Glutamatergic neuron (in vitro differentiated cells): ENCODE data around the gene ATP5MC3. TPM values are rescaled to one million over a fixed set of nuclear protein-coding genes. Genes with fewer than 3 reads are reported as not detected.

ENCODE experiments used
- DNase-seq: peaks from one replicate; pipeline ENCODE4 v3.0.0; 2022
- H3K27ac Mint-ChIP-seq: one replicate; pipeline ENCODE4 v1.8.0; 2020; ENCODE audit warnings: mild to moderate bottlenecking, mixed read lengths, inconsistent platforms; ENCODE audit not compliant: unreplicated experiment
- H3K27me3 Mint-ChIP-seq: one replicate; pipeline ENCODE4 v1.8.0; 2020; ENCODE audit warnings: mild to moderate bottlenecking, moderate library complexity, mixed read lengths, inconsistent platforms; ENCODE audit not compliant: unreplicated experiment
- H3K36me3 Mint-ChIP-seq: one replicate; pipeline ENCODE4 v1.8.0; 2020; ENCODE audit warnings: mild to moderate bottlenecking, mixed read lengths, inconsistent platforms; ENCODE audit not compliant: unreplicated experiment
- H3K4me1 Mint-ChIP-seq: one replicate; pipeline ENCODE4 v1.8.0; 2020; ENCODE audit warnings: mild to moderate bottlenecking, low read depth, mixed read lengths, inconsistent platforms; ENCODE audit not compliant: unreplicated experiment
- H3K4me3 Mint-ChIP-seq: one replicate; pipeline ENCODE4 v1.8.0; 2020; ENCODE audit warnings: mild to moderate bottlenecking, mixed read lengths, inconsistent platforms; ENCODE audit not compliant: unreplicated experiment
- H3K9me3 Mint-ChIP-seq: one replicate; pipeline ENCODE4 v1.8.0; 2020; ENCODE audit warnings: mild to moderate bottlenecking, moderate library complexity, mixed read lengths, inconsistent platforms; ENCODE audit not compliant: unreplicated experiment
- CTCF ChIP-seq: fragments of 200-600 bp; sonication (generic); IDR thresholded peaks from one replicate; pipeline ENCODE4 v1.5.0; 2021; ENCODE audit not compliant: partially characterized antibody, unreplicated experiment
- total RNA-seq: library from RNA; stranded (reverse); fragmentation: NEBNext Ultra II Directional; extraction: Animal tissue kit (Norgen Biotek cat#: 25700); gene quantifications from one replicate; pipeline ENCODE4 v1.2.1, GENCODE V29; 2021; ENCODE audit not compliant: unreplicated experiment

Gene ATP5MC3
- total RNA-seq, 1 donor from 2014 or later: 220 TPM

DNA sequence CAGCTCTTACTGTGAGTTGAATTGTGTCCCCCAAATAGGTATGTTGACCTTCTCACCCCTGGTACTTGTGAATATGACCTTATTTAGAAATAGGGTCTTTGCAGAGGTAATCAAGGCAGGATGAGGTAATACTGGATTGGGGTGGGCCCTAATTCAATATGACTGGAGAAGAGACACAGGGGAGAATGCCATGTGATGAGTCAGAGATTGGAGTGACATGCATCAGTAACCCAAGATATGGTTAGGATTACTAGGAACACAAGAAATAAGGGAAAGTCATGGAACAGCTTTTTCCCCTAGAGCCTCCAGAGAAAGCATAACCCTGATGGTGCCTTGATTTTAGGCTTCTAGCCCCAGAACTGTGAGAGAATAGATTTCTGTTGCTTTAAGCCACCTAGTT, 37.0 kb upstream of the ATP5MC3 start:
- TF ChIP-seq CTCF: no peak
- no peaks in the 10 kb centered on the region for H3K9me3 Mint-ChIP-seq
- no peak overlapping the region for H3K27ac Mint-ChIP-seq
- H3K4me1 Mint-ChIP-seq: no peaks in the 10 kb centered on the region
- peaks cover 2% of the 10 kb centered on the region for H3K27me3 Mint-ChIP-seq
- no peak for DNase-seq
- H3K4me3 Mint-ChIP-seq: no peak overlapping the region
- no peaks in the 10 kb centered on the region for H3K36me3 Mint-ChIP-seq

GRCh38 chr2:175207741-175208438, 26.4 kb upstream of the ATP5MC3 start:
- Mint-ChIP-seq H3K4me3 (no peak overlapping the region), H3K27me3 (no peaks in the 10 kb centered on the region), H3K27ac (no peak overlapping the region), H3K4me1 (no peaks in the 10 kb centered on the region), H3K9me3 (peaks cover 6% of the 10 kb centered on the region), H3K36me3 (no peaks in the 10 kb centered on the region)
- no peak for TF ChIP-seq CTCF
- DNase-seq: no peak

DNA sequence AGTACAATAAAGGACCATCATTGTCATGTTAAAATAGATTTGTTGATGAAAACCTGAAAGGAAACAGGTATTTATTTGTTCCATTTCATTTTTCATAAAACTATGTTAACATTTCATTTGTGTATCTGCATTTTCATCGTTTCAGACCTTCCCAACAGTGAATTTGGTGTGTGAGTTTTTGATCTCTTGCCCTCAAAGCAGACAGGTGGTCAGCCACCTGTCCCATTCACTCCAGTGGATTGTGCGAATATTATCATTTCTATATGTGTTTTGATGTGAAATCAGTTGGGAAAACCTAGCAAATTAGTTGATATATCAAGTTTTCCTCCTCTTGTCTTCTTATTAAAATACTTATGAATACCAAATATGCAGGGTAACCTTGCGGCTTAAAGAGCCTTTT, 25.4 kb upstream of the ATP5MC3 start:
- H3K4me3 Mint-ChIP-seq: no peak overlapping the region
- H3K27ac Mint-ChIP-seq: no peak overlapping the region
- H3K27me3 Mint-ChIP-seq: no peaks in the 10 kb centered on the region
- no peaks in the 10 kb centered on the region for H3K4me1 Mint-ChIP-seq
- peaks cover 6% of the 10 kb centered on the region for H3K9me3 Mint-ChIP-seq
- no peak for TF ChIP-seq CTCF
- H3K36me3 Mint-ChIP-seq: no peaks in the 10 kb centered on the region
- no peak for DNase-seq

GRCh38 chr2:175205523-175205922, 24.0 kb upstream of the ATP5MC3 start:
- Mint-ChIP-seq H3K27ac (no peak overlapping the region), H3K4me3 (no peak overlapping the region), H3K4me1 (no peaks in the 10 kb centered on the region), H3K36me3 (no peaks in the 10 kb centered on the region), H3K27me3 (no peaks in the 10 kb centered on the region), H3K9me3 (peaks cover under 1% of the 10 kb centered on the region)
- DNase-seq: no peak
- TF ChIP-seq CTCF: no peak

- H3K4me1 Mint-ChIP-seq: no peaks in the 10 kb centered on the region
- no peaks in the 10 kb centered on the region for H3K27me3 Mint-ChIP-seq
- H3K9me3 Mint-ChIP-seq: no peaks in the 10 kb centered on the region
- no peaks in the 10 kb centered on the region for H3K36me3 Mint-ChIP-seq
- DNase-seq: peak; percentile 70
- H3K27ac Mint-ChIP-seq: no peak overlapping the region
- TF ChIP-seq CTCF: peak; percentile 50
- no peak overlapping the region for H3K4me3 Mint-ChIP-seq
Measured at GRCh38 chr2:175203621-175204496, 22.3 kb upstream of the ATP5MC3 start.
